Hematopoietic multipotent progenitor cell treated with erythropoietin and hydrocortisone succinate and interleukin-3 and kit ligand, for 8 days (in vitro differentiated cells): ENCODE data around the gene DGKE.

Experiments used
- DNase-seq: peaks from one replicate; pipeline ENCODE4 v3.0.0-alpha.2; 2015

DGKE gene

DNA sequence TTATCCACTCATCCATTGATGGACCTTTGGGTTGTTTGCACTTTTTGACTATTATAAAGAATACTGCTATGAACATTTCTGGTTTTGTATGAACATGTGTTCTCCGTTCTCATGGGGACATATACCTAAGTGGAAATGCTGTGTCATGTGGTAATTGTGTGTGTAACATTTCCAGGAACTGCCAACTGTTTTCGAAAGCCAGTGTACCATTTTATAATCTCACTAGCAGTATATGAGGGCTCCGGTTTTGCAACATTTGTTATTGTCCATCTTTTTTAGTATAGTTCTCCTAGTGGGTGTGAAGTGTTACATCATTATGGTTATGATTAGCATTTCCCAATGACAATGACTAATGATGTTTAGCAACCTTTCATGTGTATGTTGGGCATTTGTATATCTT, 85.0 kb downstream of the DGKE start:
- DNase-seq: peak; percentile 43
